ENCODE data around the gene MOB3A.
A peak's percentile ranks its signal among the peaks of the same experiment; 100 is the strongest.
"Not testable (repeated sequence)": the region's sequence is repeated elsewhere in the genome, so short reads cannot be mapped to it uniquely, and the experiment has no call there.

MOB3A gene

DNA sequence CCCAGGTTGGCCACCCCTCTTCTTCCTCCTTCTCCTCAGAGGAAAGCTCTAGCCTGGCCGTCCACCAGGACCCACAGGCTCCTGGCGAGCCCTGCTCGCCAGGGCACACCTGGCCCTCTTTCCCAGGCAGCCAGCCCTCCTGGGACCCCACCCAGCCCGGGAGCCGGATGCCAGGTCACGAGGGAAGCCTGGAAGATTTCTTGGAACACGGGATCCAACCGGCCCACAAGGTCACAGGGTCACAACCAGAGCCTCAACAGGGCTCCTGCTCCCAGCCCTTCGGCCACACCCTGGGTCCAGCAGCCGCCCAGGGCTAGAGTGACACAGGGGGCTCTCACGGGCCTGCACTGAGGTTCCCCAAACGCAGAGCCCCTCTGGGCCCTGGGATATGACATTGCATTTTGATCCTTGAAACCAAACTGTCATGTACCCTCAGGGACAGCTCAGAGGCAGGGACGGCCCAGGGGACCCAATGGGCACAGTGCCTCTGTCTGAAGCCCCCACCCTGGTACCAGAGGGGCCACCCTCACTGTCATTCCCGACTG lies 50.6 kb downstream of the MOB3A start:
- no peak for DNase-seq

GRCh38 chr19:2044709-2045500 lies 51.2 kb downstream of the MOB3A start:
- no peak for DNase-seq

- DNase-seq: no peak
Measured at GRCh38 chr19:2043961-2044708, 52.0 kb downstream of the MOB3A start.

GRCh38 chr19:2043251-2043641 lies 52.9 kb downstream of the MOB3A start:
- no peak for DNase-seq

DNA sequence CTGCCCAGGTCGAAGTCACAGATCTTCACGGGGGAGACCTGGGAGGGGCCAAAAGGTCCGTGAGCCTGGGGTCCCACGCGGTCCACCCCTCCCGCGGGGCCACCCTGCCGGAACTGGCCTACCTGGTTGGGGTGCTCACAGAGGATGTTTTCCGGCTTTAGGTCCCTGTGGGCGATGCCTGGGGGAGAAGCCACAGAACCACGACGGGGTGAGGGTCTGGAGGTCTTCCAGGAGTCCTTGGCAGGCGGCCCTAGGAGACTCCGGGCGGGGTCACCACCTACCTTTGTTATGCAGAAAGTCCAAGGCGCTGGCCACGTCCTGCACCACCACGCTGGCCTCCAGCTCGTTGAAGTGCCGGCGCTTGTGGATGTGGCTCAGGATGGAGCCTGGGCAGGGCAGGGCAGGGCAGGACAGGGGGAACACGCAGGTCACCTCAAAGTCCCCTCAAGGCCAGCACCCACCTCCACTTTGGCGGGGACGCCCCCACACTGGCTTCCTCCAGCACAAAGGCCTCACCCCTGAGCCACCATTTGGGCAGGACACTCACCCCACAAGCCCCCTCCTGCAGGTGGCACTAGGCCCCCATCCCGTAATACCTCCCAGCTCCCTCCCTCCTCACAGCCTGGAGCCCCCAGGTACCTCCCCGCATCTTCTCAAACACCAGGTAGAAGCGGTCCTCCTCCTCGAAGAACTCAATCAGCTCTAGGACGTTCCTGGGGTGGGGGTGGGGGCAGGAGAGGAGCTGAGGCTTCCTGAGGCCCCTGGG lies 53.5 kb downstream of the MOB3A start:
- no peak for DNase-seq

GRCh38 chr19:2041683-2042484 lies 54.2 kb downstream of the MOB3A start:
- DNase-seq: peak; percentile 100

DNA sequence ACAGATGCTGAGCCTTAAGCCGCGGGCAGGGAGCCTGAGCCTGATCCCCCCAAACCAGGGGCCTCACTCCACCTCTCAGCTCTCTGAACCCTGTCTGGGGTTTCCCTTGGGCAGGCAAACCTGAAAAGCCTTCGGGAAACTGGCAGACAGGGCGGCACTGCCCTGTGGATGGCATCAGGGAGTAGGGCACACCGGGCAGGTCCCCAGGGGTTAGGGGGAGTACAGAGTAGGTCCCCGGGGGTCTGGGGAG lies 54.8 kb downstream of the MOB3A start:
- DNase-seq: no peak

- DNase-seq: no peak
Measured at GRCh38 chr19:2040647-2041432, 55.3 kb downstream of the MOB3A start.

DNA sequence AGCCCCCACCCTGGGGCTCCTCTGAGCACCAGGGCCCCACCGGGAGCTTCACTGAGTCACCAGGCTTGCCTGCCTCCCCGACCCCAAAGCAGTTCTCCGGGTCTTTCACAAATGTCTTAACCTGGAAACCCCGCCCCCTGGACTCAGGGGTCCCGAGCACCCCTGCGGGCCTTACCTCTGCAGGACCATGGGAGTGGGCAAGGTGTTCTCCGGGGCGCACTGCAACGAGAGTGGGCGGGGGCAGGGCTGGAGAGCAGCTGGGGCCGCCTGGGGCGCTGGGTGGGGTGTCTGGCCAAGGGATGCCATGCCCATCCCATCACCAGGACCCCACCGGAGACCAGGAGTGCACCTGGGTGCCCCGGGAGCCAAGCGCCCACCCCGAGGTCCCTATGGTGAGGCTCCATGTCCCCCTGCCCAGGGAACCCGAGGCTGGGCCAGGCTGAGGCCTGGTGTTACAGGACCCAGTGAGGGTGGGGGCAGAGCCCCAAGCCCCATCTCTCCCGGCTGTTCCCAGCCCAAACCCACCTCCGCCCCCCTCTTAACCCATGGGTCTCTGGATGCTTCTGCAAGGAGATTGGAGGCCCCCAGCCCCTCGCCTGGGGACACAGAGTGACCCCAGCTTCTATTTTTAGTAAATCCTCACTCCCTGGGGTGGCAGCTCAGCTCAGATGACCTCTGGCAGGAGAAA lies 56.0 kb downstream of the MOB3A start:
- DNase-seq: no peak

DNA sequence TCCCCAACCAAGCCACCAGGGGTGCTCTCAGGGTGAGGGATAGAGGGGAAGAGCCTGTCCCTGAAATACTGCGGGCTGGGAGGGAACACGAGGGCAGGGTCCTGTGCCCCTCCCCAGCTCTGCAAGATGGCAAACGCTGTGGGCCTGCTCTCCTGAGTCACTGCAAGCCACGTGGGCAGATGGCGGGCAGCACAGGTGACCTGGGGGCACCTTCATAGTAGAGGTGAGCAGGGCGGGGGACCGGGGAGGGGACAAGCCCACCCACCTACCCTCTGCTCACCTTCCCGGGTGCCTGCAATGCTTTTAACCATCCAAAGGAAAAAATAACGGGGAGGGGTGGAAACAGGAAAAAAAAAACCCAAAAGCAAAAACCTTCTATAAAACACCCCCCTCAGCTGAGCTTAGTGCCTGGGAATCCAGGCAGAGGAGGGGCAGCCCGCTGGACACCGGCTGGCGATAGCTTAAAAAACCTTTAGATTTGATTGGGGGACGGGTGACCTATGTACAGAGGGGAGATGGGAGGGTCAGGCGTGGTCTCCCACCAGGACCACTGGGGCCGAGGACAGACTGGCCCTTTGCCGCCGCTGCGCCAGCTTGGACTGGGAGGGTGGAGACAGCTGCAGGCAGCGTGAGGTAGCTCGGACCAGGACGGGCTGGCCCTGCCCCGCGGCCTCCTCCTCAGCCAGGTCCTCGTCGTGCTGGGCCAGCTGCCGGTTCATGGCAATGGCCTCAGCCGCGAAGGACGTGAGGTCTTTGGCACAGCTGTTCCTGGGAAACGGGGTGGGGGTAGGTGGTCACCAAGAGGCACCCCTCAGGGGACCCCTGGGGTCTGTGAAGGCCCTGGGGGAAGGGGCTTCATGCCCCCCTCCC lies 56.8 kb downstream of the MOB3A start:
- no peak for DNase-seq

DNA sequence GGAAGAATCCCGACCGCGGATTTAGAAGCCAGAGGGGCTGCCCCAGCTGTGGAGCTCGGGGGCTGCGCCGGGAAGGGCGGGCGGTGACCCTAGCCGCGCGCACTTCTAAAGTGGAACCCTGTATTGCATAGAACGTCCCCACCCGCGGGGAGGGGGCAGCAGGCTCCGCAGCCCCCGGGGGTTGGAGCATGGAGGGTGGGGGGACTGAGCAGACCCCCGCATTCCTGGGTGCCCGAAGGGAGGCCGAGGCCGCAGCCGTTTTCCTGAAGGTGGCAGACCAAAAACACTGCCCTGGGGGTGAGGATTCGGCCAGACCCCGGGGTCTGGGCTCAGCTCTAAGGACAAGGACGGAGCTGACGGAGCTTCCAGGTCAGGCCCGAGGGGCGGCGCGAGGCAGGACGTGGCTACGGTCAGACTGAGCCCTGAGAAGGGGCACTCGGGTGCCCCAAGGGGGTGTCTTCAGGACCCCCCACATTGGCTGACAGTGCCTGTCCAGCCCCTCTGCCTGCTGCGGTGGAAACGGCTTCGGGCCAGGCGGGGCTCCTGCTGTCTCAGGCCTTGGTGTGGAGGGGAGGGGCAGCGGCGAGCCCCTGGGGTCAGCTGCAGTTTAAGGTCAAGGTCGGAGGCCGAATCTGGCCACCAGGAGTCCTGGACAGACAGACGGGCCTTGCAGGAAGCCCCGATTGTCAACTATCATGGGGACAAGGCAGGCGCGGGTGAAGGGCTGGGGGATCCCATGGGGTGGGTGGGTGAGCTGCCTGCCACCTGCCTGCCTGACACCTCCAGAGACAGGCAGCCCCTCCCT lies 57.6 kb downstream of the MOB3A start:
- no peak for DNase-seq

DNA sequence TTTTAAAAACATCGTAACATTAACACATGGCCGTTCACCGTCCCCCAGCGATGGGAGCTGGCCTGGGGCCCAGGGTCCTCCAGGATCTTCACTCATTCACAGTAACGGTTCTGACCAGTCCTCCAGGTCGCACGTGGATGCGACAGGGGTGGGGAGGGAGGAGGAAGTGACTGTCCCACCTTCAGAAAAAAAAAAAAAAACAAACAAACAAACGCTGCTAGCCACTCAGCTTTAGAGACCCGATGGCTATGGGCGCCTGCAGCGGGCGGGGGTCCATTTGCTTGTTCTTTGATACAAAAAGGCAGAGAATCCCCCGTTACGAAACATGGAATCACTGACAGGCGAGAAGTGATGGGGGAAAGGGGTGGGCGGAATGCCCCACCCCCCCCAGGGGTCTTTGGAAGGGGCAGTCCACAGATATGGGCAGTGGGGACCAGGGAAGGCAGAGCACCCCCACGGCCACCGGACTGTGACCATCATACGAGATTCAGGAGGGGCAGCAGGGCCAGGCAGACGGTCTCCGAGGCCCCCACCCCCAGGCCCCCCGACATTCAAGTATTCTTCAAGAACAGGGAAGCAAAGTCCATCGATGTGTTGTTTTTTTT lies 58.4 kb downstream of the MOB3A start:
- no peak for DNase-seq

DNA sequence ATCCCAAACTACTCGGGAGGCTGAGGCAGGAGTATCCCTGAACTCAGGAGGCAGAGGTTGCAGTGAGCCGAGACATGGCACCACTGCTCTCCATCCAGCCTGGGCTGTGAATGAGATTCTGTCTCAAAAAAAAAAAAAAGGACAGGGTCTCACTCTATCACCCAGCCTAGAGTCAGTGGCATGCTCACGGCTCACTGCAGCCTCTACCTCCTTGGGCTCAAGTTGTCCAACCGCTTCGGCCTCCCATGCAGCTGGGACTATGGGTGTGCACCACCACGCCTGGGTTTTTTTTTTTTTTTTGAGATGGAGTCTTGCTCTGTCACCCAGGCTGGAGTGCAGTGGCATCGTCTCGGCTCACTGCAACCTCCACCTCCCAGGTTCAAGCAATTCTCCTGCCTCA lies 59.7 kb downstream of the MOB3A start:
- no peak for DNase-seq

- no peak for DNase-seq
Measured at GRCh38 chr19:2035590-2035991, 60.5 kb downstream of the MOB3A start.

- DNase-seq: peak; percentile 74
Measured at GRCh38 chr19:2034729-2035589, 61.2 kb downstream of the MOB3A start.

- DNase-seq: not testable (repeated sequence)
Measured at GRCh38 chr19:2034253-2034652, 61.9 kb downstream of the MOB3A start.

GRCh38 chr19:2033825-2034159 lies 62.3 kb downstream of the MOB3A start:
- no peak for DNase-seq
